K562 (cell line): ENCODE measurements around the gene SLA2. TPM values are rescaled to one million over a fixed set of nuclear protein-coding genes. Genes with fewer than 3 reads are reported as not detected.
A peak's percentile ranks its signal among the peaks of the same experiment; 100 is the strongest.

ENCODE experiments used
- ATAC-seq: fragments of 200-7000 bp; cut with Tn5 transposase; 3 replicates; pipeline ENCODE4 v1.9.1; 2020; ENCODE audit warnings: moderate library complexity
- BruUV-seq: library from RNA; stranded (reverse); fragments of 400-500 nt; replicated peaks from 2 replicates; lab custom pipeline; 2021; lab: Mats Ljungman, UMichigan
- CTCF ChIA-PET: fragments of 300-600 bp; formaldehyde crosslinking; extraction: SDS; loops from one replicate; lab custom pipeline; 2021; ENCODE audit warnings: low intra/inter-chr PET ratio; lab: Yijun Ruan, JAX
- POLR2A ChIA-PET: fragments of 300-600, 350-650 bp; sonication (Branson Sonifier 250); formaldehyde crosslinking; extraction: SDS; loops from one replicate; lab custom pipeline; 2021; ENCODE audit warnings: antibody characterized with exemption, inconsistent platforms; lab: Yijun Ruan, JAX
- DNase-seq, 4 experiments: peaks; one replicate each; pipeline versions ENCODE4 v3.0.0 to v3.0.0-alpha.2; 2011 to 2018; ENCODE audit warnings: low spot score in 3 of 4, mixed read lengths in 3 of 4; ENCODE audit errors: extremely low read depth in 1 of 4
- FAIRE-seq: peaks from 2 replicates; lab custom pipeline; 2011; peaks lifted over from hg19 to GRCh38; lab: Jason Lieb, UNC
- H2AFZ ChIP-seq: 2 replicates; pipeline ENCODE4 v1.6.0; 2011; ENCODE audit warnings: low read depth, low read length, control low read depth, inconsistent platforms
- H3K27ac ChIP-seq: fragments of 200-600 bp; 3 replicates; pipeline ENCODE4 v1.8.0; 2011; ENCODE audit warnings: low read depth, mild to moderate bottlenecking, control low read depth, inconsistent platforms, low read length, moderate library complexity, mixed read lengths; ENCODE audit errors: extremely low read depth
- H3K27me3 ChIP-seq, 2 experiments: fragments of 300-600 bp in 1 of 2; 2 replicates in 1 of 2; 3 replicates in 1 of 2; pipeline versions ENCODE4 v1.6.0 to v1.8.0; 2011; ENCODE audit warnings: inconsistent platforms in 2 of 2, low read length in 2 of 2, mild to moderate bottlenecking in 1 of 2, mixed read lengths in 1 of 2, moderate library complexity in 1 of 2; ENCODE audit not compliant: control insufficient read depth in 2 of 2, insufficient read depth in 2 of 2
- H3K36me3 ChIP-seq: fragments of 300-600 bp; 3 replicates; pipeline ENCODE4 v1.8.0; 2011; ENCODE audit warnings: mild to moderate bottlenecking, low read length, inconsistent platforms; ENCODE audit not compliant: control insufficient read depth, insufficient read depth
- H3K4me1 ChIP-seq, 2 experiments: fragments of 200-600 bp in 1 of 2; replicated peaks in 1 of 2; 2 replicates in 1 of 2; 3 replicates in 1 of 2; pipeline versions ENCODE4 v1.5.1 to v1.8.0; 2011; ENCODE audit warnings: inconsistent platforms in 2 of 2, low read length in 2 of 2, mild to moderate bottlenecking in 1 of 2, mixed read lengths in 1 of 2, moderate library complexity in 1 of 2; ENCODE audit not compliant: control insufficient read depth in 2 of 2, insufficient read depth in 2 of 2
- H3K4me2 ChIP-seq: 2 replicates; pipeline ENCODE4 v1.6.1; 2011; ENCODE audit warnings: low read length, control low read depth, inconsistent platforms, mixed read lengths; ENCODE audit not compliant: insufficient read depth
- H3K4me3 ChIP-seq: fragments of 200-600 bp; sonication (generic), shearing (Covaris generic); 2 replicates; pipeline ENCODE4 v1.5.1; 2016; ENCODE audit warnings: control low read depth, inconsistent platforms
- H3K79me2 ChIP-seq: fragments of 200-600 bp; 3 replicates; pipeline ENCODE4 v1.8.0; 2011; ENCODE audit warnings: low read length, inconsistent platforms; ENCODE audit not compliant: control insufficient read depth, insufficient read depth
- H3K9ac ChIP-seq, 2 experiments: 2 replicates each; pipeline versions ENCODE4 v1.6.0 to v1.6.1; 2011; ENCODE audit warnings: low read depth in 2 of 2, low read length in 2 of 2, control low read depth in 1 of 2, inconsistent platforms in 1 of 2, mild to moderate bottlenecking in 1 of 2, mixed read lengths in 1 of 2; ENCODE audit not compliant: insufficient read depth in 1 of 2
- H3K9me1 ChIP-seq: one replicate; pipeline ENCODE4 v1.6.0; 2011; ENCODE audit warnings: inconsistent platforms, mild to moderate bottlenecking, low read length, moderate library complexity; ENCODE audit not compliant: control insufficient read depth, insufficient read depth
- H3K9me3 ChIP-seq: replicated peaks from 2 replicates; pipeline ENCODE4 v1.5.1; 2011; ENCODE audit warnings: low read depth, low read length, inconsistent platforms; ENCODE audit not compliant: control insufficient read depth, insufficient read depth
- H4K20me1 ChIP-seq: replicated peaks from 2 replicates; pipeline ENCODE4 v1.6.1; 2011; ENCODE audit warnings: low read length, inconsistent platforms, mixed read lengths; ENCODE audit not compliant: control insufficient read depth, insufficient read depth
- HLTF ChIP-seq: fragments of 450-650 bp; IDR thresholded peaks from 2 replicates; pipeline ENCODE4 v1.6.1; 2016
- MTA2 ChIP-seq: fragments of 450-650 bp; IDR thresholded peaks from 2 replicates; pipeline ENCODE4 v1.6.1; 2016; ENCODE audit warnings: low read depth
- SP2 ChIP-seq: IDR thresholded peaks from 2 replicates; pipeline ENCODE4 v1.6.1; 2011; ENCODE audit warnings: mild to moderate bottlenecking, low read depth, low read length, moderate library complexity; ENCODE audit not compliant: poor library complexity, severe bottlenecking; ENCODE audit errors: extremely low read depth
- ZNF134 ChIP-seq: fragments of 250-450 bp; sonication (Bioruptor Pico); conservative IDR thresholded peaks from 2 replicates; pipeline ENCODE4 v1.4.0; 2020
- WGBS: fragments of 100-300 bp; shearing (Covaris generic); methylation state at CpG from one replicate; pipeline ENCODE4 v1.1.6; 2016; ENCODE audit warnings: low coverage, mixed read lengths; ENCODE audit not compliant: insufficient coverage; ENCODE audit errors: missing lambda C conversion rate; 5-methylcytosine and 5-hydroxymethylcytosine counted together
- in situ Hi-C: fragments of 300-500 bp; cut with MboI; formaldehyde crosslinking; loops from 4 replicates; pipeline ENCODE4 v1.15.0; 2018; ENCODE audit warnings: inconsistent platforms, mixed read lengths
- intact Hi-C: fragments of 100-400 bp; cut with micrococcal nuclease; formaldehyde crosslinking; loops from 2 replicates; pipeline ENCODE4 v1.14.2; 2022
- polyA plus RNA-seq, 8 experiments: library from polyadenylated mRNA; depleted of rRNA in 4 of 8; stranded (reverse) in 5 of 8; unstranded in 3 of 8; fragments of >200 nt; fragmentation: Nextera tagmentation in 2 of 8; fragmentation: Illumina TruSeq in 1 of 8; extraction: Ambion mirVana in 2 of 8; extraction: Trizol in 1 of 8; gene quantifications; 2 replicates each; pipeline versions ENCODE4 v1.2.1 to v1.2.3, GENCODE V29; 2011 to 2014; ENCODE audit warnings: inconsistent platforms in 1 of 8, missing spikeins in 1 of 8
- total RNA-seq, 7 experiments: library from RNA; depleted of rRNA in 6 of 7; stranded (reverse); fragments of >200 nt in 6 of 7; fragmentation: Illumina TruSeq in 2 of 7; extraction: Trizol in 2 of 7; gene quantifications; 2 replicates each; pipeline versions ENCODE4 v1.2.1 to v1.2.3, GENCODE V29; 2011 to 2021; ENCODE audit warnings: low replicate concordance in 1 of 7
- TF ChIP-seq, protein P1 (sequence below): fragments of 250-450 bp; sonication (Bioruptor Pico); IDR thresholded peaks from 2 replicates; pipeline ENCODE4 v1.4.0; 2020; ENCODE audit warnings: mild to moderate bottlenecking

The SLA2 gene
- total and polyA plus RNA-seq, 9 of the 15 experiments (the other 6 are each of a cell fraction or from before 2014, with no cell fraction given): 0.07 TPM; not detected in 7

DNA sequence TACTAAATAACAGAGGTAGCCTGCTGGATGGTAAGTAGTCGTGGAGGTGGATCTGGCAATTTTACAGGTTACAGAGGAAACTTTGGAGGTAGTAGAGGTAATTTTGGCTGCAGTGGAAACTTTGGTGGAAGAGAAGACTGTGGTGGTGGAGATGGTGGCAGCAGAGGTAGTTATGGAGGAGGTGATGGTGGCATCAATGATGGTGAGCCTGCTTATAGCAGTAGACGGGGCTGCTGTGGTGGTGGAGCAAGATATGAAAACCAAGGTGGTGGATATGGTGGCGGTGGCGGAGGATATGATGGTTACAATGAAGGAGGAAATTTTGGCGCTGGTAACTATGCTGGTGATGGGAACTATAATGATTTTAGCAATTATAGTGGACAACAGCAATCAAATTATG, 25.1 kb downstream of the SLA2 start:
- CTCF ChIA-PET: no interaction called here
- TF ChIP-seq MTA2: no peak
- no peak for TF ChIP-seq SP2
- TF ChIP-seq, protein P1, sequence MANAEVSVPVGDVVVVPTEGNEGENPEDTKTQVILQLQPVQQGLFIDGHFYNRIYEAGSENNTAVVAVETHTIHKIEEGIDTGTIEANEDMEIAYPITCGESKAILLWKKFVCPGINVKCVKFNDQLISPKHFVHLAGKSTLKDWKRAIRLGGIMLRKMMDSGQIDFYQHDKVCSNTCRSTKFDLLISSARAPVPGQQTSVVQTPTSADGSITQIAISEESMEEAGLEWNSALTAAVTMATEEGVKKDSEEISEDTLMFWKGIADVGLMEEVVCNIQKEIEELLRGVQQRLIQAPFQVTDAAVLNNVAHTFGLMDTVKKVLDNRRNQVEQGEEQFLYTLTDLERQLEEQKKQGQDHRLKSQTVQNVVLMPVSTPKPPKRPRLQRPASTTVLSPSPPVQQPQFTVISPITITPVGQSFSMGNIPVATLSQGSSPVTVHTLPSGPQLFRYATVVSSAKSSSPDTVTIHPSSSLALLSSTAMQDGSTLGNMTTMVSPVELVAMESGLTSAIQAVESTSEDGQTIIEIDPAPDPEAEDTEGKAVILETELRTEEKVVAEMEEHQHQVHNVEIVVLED (CRISPR knock-in tag): no peak
- TF ChIP-seq ZNF134: peak; percentile 79
- TF ChIP-seq HLTF: no peak
- TF ChIP-seq, all 486 proteins: peak for 1
- no peaks in the 10 kb centered on the region for H4K20me1 ChIP-seq
- intact Hi-C loops: no loop called here
- H3K4me3 ChIP-seq: no peak overlapping the region
- no peaks in the 10 kb centered on the region for H3K36me3 ChIP-seq
- H3K9ac ChIP-seq: no peak overlapping the region
- BruUV-seq: no TSS peak
- H2AFZ ChIP-seq: no peak overlapping the region
- FAIRE-seq (no peak), DNase-seq (no peak), ATAC-seq (no peak)
- POLR2A ChIA-PET: interaction anchor here (0.9 kb wide), 1 partner anchor 15 kb away, joined by 4 read pairs; the partner anchor contains the start of gene RAB5IF
- 33% methylated on average over 5 of the region's 5 CpGs for WGBS
- peaks cover 0 to 4% of the 10 kb centered on the region in 2 experiments; a peak in 1 of 5 replicates for H3K4me1 ChIP-seq
- H3K79me2 ChIP-seq: no peaks in the 10 kb centered on the region
- no peaks in the 10 kb centered on the region for H3K9me1 ChIP-seq
- H3K27me3 ChIP-seq: no peaks in the 10 kb centered on the region
- H3K27ac ChIP-seq: no peak overlapping the region
- in situ Hi-C loops: no loop called here
- no peak overlapping the region for H3K4me2 ChIP-seq
- no peaks in the 10 kb centered on the region for H3K9me3 ChIP-seq
